SU-DHL-6 (cell line): ENCODE measurements around the gene WASHC3.

Experiments used
- EZH2phosphoT487 ChIP-seq: fragments of 200-600 bp; sonication (generic), shearing (Covaris generic); conservative IDR thresholded peaks from 2 replicates; pipeline ENCODE4 v1.6.1; 2018; ENCODE audit warnings: mild to moderate bottlenecking, antibody characterized with exemption, low read length, moderate library complexity, mixed read lengths
- TF ChIP-seq, protein P1 (sequence below): fragments of 200-600 bp; sonication (generic); IDR thresholded peaks from one replicate; pipeline ENCODE4 v1.5.1; 2017; ENCODE audit warnings: antibody characterized with exemption, mild to moderate bottlenecking, low read length, moderate library complexity; ENCODE audit not compliant: insufficient read depth, poor library complexity, severe bottlenecking

DNA sequence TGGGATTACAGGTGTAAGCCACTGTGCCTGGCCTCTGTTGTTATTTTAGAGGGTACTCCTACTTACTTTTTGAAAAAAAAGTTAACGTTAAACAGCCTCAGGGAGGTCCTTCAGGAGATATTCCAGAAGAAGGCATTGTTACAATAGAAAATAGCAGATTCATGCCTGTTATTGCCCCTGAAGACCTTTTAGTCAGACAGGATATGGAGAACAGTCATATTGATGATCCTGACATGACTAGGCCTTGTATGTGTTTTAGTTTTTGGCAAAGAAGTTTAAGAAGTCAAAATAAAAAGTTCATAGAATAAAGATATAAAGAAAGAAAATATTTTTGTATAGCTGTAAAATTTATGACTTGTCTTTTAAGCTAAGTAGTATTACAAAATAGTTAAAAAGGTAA is 45.3 kb downstream of the WASHC3 start:
- TF ChIP-seq, protein P1, sequence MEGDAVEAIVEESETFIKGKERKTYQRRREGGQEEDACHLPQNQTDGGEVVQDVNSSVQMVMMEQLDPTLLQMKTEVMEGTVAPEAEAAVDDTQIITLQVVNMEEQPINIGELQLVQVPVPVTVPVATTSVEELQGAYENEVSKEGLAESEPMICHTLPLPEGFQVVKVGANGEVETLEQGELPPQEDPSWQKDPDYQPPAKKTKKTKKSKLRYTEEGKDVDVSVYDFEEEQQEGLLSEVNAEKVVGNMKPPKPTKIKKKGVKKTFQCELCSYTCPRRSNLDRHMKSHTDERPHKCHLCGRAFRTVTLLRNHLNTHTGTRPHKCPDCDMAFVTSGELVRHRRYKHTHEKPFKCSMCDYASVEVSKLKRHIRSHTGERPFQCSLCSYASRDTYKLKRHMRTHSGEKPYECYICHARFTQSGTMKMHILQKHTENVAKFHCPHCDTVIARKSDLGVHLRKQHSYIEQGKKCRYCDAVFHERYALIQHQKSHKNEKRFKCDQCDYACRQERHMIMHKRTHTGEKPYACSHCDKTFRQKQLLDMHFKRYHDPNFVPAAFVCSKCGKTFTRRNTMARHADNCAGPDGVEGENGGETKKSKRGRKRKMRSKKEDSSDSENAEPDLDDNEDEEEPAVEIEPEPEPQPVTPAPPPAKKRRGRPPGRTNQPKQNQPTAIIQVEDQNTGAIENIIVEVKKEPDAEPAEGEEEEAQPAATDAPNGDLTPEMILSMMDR = no peak
- TF ChIP-seq EZH2phosphoT487 = no peak
